Trophoblast cell (in vitro differentiated cells and primary cell): ENCODE results near the gene GLA.

Experiments
- DNase-seq, 2 donors: peaks; one replicate each; pipeline ENCODE4 v3.0.0-alpha.2; 2016
- H2AFZ ChIP-seq: 2 replicates; pipeline ENCODE4 v1.6.1; 2013; ENCODE audit warnings: low read length, moderate library complexity, mild to moderate bottlenecking; ENCODE audit not compliant: insufficient read depth, poor library complexity
- H2AK5ac ChIP-seq: 2 replicates; pipeline ENCODE4 v1.6.1; 2013; ENCODE audit warnings: mild to moderate bottlenecking, low read length
- H2BK120ac ChIP-seq: 2 replicates; pipeline ENCODE4 v1.6.1; 2013; ENCODE audit warnings: low read length, mild to moderate bottlenecking, moderate library complexity; ENCODE audit not compliant: insufficient read depth, poor library complexity
- H2BK12ac ChIP-seq: 2 replicates; pipeline ENCODE4 v1.6.1; 2013; ENCODE audit warnings: mild to moderate bottlenecking, low read length, moderate library complexity
- H2BK5ac ChIP-seq: 2 replicates; pipeline ENCODE4 v1.6.1; 2013; ENCODE audit warnings: low read length, low read depth, moderate library complexity, mild to moderate bottlenecking; ENCODE audit not compliant: poor library complexity
- H3K14ac ChIP-seq: 2 replicates; pipeline ENCODE4 v1.6.1; 2013; ENCODE audit warnings: mild to moderate bottlenecking, low read length
- H3K18ac ChIP-seq: 2 replicates; pipeline ENCODE4 v1.6.1; 2013; ENCODE audit warnings: mild to moderate bottlenecking, low read length
- H3K23ac ChIP-seq: 2 replicates; pipeline ENCODE4 v1.6.1; 2013; ENCODE audit warnings: low read length
- H3K27ac ChIP-seq: 2 replicates; pipeline ENCODE4 v1.5.1; 2013; ENCODE audit warnings: low read depth, mild to moderate bottlenecking, inconsistent platforms, low read length, moderate library complexity
- H3K27me3 ChIP-seq: 2 replicates; pipeline ENCODE4 v1.6.1; 2013; ENCODE audit warnings: inconsistent platforms, mild to moderate bottlenecking, low read length, moderate library complexity; ENCODE audit not compliant: insufficient read depth
- H3K36me3 ChIP-seq, 2 experiments: 1 replicate in 1 of 2; 2 replicates in 1 of 2; pipeline ENCODE4 v1.6.1; 2013; ENCODE audit warnings: low read length in 2 of 2, mild to moderate bottlenecking in 2 of 2, moderate library complexity in 1 of 2; ENCODE audit not compliant: insufficient read depth in 2 of 2, control insufficient read depth in 1 of 2
- H3K4ac ChIP-seq: 2 replicates; pipeline ENCODE4 v1.6.1; 2013; ENCODE audit warnings: low read depth, mild to moderate bottlenecking, low read length, moderate library complexity
- H3K4me1 ChIP-seq, 2 experiments: 1 replicate in 1 of 2; 2 replicates in 1 of 2; pipeline ENCODE4 v1.6.1; 2013; ENCODE audit warnings: low read length in 2 of 2, mild to moderate bottlenecking in 2 of 2, moderate library complexity in 1 of 2; ENCODE audit not compliant: insufficient read depth in 2 of 2, control insufficient read depth in 1 of 2
- H3K4me2 ChIP-seq: 2 replicates; pipeline ENCODE4 v1.6.1; 2013; ENCODE audit warnings: inconsistent platforms, mild to moderate bottlenecking, low read length, moderate library complexity
- H3K4me3 ChIP-seq: 2 replicates; pipeline ENCODE4 v1.5.1; 2013; ENCODE audit warnings: mild to moderate bottlenecking, low read depth, low read length, inconsistent platforms
- H3K79me1 ChIP-seq: one replicate; pipeline ENCODE4 v1.6.1; 2013; ENCODE audit warnings: low read length
- H3K79me2 ChIP-seq: 2 replicates; pipeline ENCODE4 v1.6.1; 2013; ENCODE audit warnings: low read length, mild to moderate bottlenecking; ENCODE audit not compliant: control insufficient read depth, insufficient read depth, poor library complexity
- H3K9ac ChIP-seq: 2 replicates; pipeline ENCODE4 v1.6.1; 2013; ENCODE audit warnings: mild to moderate bottlenecking, low read length
- H3K9me3 ChIP-seq: 2 replicates; pipeline ENCODE4 v1.6.1; 2013; ENCODE audit warnings: low read depth, mild to moderate bottlenecking, control low read depth, inconsistent platforms, low read length; ENCODE audit not compliant: insufficient read depth
- H4K12ac ChIP-seq: 2 replicates; pipeline ENCODE4 v1.6.1; 2013; ENCODE audit warnings: low read depth, mild to moderate bottlenecking, low read length, moderate library complexity
- H4K8ac ChIP-seq: 2 replicates; pipeline ENCODE4 v1.6.1; 2013; ENCODE audit warnings: low read depth, mild to moderate bottlenecking, low read length, moderate library complexity
- H4K91ac ChIP-seq: one replicate; pipeline ENCODE4 v1.6.1; 2013; ENCODE audit warnings: low read depth, mild to moderate bottlenecking, low read length, moderate library complexity
- WGBS: extraction: QIAGEN DNeasy Blood & Tissue Kit; methylation state at CpG from one replicate; pipeline ENCODE4 v1.1.7; 2013; ENCODE audit warnings: missing lambda C conversion rate; ENCODE audit not compliant: insufficient read length, insufficient coverage; ENCODE audit errors: extremely low coverage; 5-methylcytosine and 5-hydroxymethylcytosine counted together

GLA gene

DNA sequence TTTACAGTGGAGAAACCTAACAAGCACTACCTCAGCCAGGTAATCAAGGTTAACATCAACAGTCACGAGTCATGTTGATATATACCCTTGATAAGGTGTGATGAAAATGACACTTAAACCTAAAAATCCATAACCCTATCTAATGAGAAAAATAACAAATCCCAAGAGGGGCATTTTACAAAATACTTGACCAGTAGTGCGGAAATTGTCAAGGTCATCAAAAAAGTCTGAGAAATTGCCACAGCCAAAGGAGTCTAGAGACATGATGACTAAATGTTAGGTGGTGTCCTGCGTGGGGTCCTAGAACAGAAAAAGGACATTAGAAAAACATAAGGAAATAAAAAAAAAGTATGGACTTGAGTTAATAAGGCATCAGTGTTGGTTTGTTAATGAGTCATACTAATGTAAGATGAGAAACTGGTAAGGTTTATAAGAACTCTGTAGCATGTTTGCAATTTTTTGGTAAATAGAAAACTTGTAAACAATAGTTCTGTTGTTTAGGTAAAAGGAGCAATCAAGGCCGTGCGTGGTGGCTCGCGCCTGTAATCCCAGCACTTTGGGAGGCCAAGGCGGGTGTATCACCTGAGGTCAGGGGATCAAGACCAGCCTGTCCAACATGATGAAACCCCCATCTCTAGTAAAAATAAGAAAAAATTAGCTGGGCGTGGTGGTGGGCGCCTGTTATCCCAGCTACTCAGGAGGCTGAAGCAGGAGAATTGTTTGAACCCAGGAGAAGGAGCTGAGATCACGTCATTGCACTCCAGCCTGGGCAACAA is 14.0 kb downstream of the GLA start:
- no peak overlapping the region for H3K14ac ChIP-seq
- no peak for DNase-seq
- no peak overlapping the region for H2AFZ ChIP-seq
- H3K27me3 ChIP-seq: no peaks in the 10 kb centered on the region
- peaks cover 2 to 6% of the 10 kb centered on the region in 2 experiments for H3K36me3 ChIP-seq
- H3K4me3 ChIP-seq: no peak overlapping the region
- no peak overlapping the region for H3K4me2 ChIP-seq
- H4K8ac ChIP-seq: no peak overlapping the region
- no peak overlapping the region for H4K12ac ChIP-seq
- no peak overlapping the region for H3K23ac ChIP-seq
- peaks cover 6% of the 10 kb centered on the region for H3K79me2 ChIP-seq
- H3K27ac ChIP-seq: no peak overlapping the region
- no peaks in the 10 kb centered on the region for H3K9me3 ChIP-seq
- H4K91ac ChIP-seq: no peak overlapping the region
- peaks cover 2 to 3% of the 10 kb centered on the region in 2 experiments for H3K4me1 ChIP-seq
- no peak overlapping the region for H2BK12ac ChIP-seq
- H2AK5ac ChIP-seq: no peak overlapping the region
- peaks cover 5% of the 10 kb centered on the region for H3K79me1 ChIP-seq
- no peak overlapping the region for H3K18ac ChIP-seq
- no peak overlapping the region for H3K4ac ChIP-seq
- WGBS: no CpG with 5 or more reads among the region's 11 CpGs
- H3K9ac ChIP-seq: no peak overlapping the region
- no peak overlapping the region for H2BK120ac ChIP-seq
- H2BK5ac ChIP-seq: no peak overlapping the region

- Histone ChIP-seq H3K4ac (no peak overlapping the region), H3K4me3 (no peak overlapping the region), H2AFZ (no peak overlapping the region), H3K4me2 (peak overlapping the region; percentile 56), H2BK12ac (no peak overlapping the region), H2BK120ac (no peak overlapping the region), H2AK5ac (no peak overlapping the region), H2BK5ac (no peak overlapping the region), H4K12ac (no peak overlapping the region), H3K79me2 (peaks cover 6% of the 10 kb centered on the region), H3K18ac (no peak overlapping the region), H4K91ac (no peak overlapping the region), H3K36me3 (peaks cover 2 to 6% of the 10 kb centered on the region in 2 experiments), H3K27me3 (no peaks in the 10 kb centered on the region), H3K79me1 (peaks cover 5% of the 10 kb centered on the region), H3K23ac (no peak overlapping the region), H3K14ac (no peak overlapping the region), H3K9me3 (no peaks in the 10 kb centered on the region), H4K8ac (no peak overlapping the region), H3K9ac (peak overlapping the region; percentile 70), H3K27ac (no peak overlapping the region), H3K4me1 (peaks cover 2 to 4% of the 10 kb centered on the region in 2 experiments)
- WGBS: no CpG with 5 or more reads among the region's 6 CpGs
- DNase-seq: no peak
Measured at GRCh38 chrX:101391831-101392230, 15.9 kb downstream of the GLA start.

DNA sequence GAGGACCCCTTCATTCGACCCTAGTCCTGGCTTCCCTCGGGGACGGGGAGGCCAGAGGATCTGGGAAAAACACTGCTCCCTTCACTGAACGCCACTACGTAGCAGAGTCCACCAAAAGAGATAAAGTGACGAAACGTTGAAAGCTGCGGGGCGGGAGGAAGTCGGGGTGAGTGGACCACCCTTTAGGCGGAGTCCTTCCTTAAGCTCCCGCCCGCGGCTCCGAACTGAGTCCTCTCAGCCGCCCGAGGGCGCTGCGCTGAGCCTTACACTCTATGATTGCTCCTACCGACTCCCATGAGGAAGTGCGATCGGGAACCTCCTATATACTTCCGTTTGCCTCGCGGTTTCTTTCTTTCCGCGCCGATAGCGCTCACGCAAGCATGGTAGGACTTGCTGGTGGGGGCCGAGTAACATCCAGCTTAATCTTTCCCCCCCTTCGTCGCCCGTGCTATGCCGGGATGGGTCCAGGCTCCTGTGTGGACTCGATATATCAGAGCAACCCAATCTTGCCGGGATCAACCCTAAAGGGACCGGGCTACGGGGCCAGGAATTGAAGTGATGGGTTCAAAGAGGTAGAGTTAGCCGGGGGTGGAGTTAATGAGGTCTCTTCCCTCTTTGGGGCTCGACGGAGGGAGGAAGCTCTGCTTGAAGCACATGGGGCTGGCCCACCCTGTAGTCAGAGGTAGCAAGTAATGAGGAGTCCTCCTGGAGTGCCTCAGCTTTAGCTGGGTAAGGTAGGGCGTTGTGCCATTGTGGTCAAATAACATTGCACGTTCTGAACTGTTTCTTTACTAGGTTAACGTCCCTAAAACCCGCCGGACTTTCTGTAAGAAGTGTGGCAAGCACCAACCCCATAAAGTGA is 16.8 kb downstream of the GLA start, which contains the start of gene RPL36A:
Gene RPL36A, plus strand, starts transcription at position 348 of the 862 bp plus-strand sequence. Its CDS starts 33 bp downstream, at position 381.
- Histone ChIP-seq H2AK5ac (peak within 1 kb of the TSS; percentile 54), H3K4me1 (peaks cover 2 to 6% of the 10 kb centered on the region in 2 experiments), H3K27ac (peak within 1 kb of the TSS; percentile 44), H3K23ac (no peak within 1 kb of the TSS), H4K8ac (peak within 1 kb of the TSS; percentile 93), H3K4ac (peak within 1 kb of the TSS; percentile 87), H3K18ac (peak within 1 kb of the TSS; percentile 88), H3K4me2 (peak within 1 kb of the TSS; percentile 79), H4K12ac (peak within 1 kb of the TSS; percentile 83), H3K36me3 (peaks cover 2 to 6% of the 10 kb centered on the region in 2 experiments), H3K79me1 (peaks cover 5% of the 10 kb centered on the region), H2AFZ (peak within 1 kb of the TSS; percentile 79), H4K91ac (peak within 1 kb of the TSS; percentile 87), H3K27me3 (no peaks in the 10 kb centered on the region), H3K4me3 (peak within 1 kb of the TSS; percentile 74), H2BK120ac (no peak within 1 kb of the TSS), H3K9me3 (no peaks in the 10 kb centered on the region), H3K14ac (peak within 1 kb of the TSS; percentile 92), H2BK5ac (peak within 1 kb of the TSS; percentile 61), H3K9ac (peak within 1 kb of the TSS; percentile 70), H3K79me2 (peaks cover 6% of the 10 kb centered on the region), H2BK12ac (peak within 1 kb of the TSS; percentile 89)
- peak; percentile 80 to 85 for DNase-seq
- WGBS: no CpG with 5 or more reads among the region's 47 CpGs

- Histone ChIP-seq H4K12ac (no peak overlapping the region), H4K91ac (no peak overlapping the region), H3K4me1 (peaks cover 2 to 9% of the 10 kb centered on the region in 2 experiments), H3K23ac (no peak overlapping the region), H3K79me2 (peaks cover 6% of the 10 kb centered on the region), H2BK120ac (no peak overlapping the region), H3K18ac (no peak overlapping the region), H3K9me3 (no peaks in the 10 kb centered on the region), H3K4me2 (no peak overlapping the region), H2AFZ (no peak overlapping the region), H3K4me3 (no peak overlapping the region), H3K14ac (no peak overlapping the region), H4K8ac (no peak overlapping the region), H3K4ac (no peak overlapping the region), H2AK5ac (no peak overlapping the region), H2BK5ac (no peak overlapping the region), H3K79me1 (peaks cover 5% of the 10 kb centered on the region), H3K27me3 (no peaks in the 10 kb centered on the region), H3K27ac (no peak overlapping the region), H3K36me3 (no peaks in the 10 kb centered on the region), H2BK12ac (no peak overlapping the region), H3K9ac (no peak overlapping the region)
- DNase-seq: no peak
- no CpG with 5 or more reads among the region's 3 CpGs for WGBS
Measured at GRCh38 chrX:101388604-101389003, 19.1 kb downstream of the GLA start.
